Neural cell (in vitro differentiated cells): ENCODE data around the gene GPR26. TPM values are rescaled to one million over a fixed set of nuclear protein-coding genes. Genes with fewer than 3 reads are reported as not detected.

ENCODE experiments used
- H2AFZ ChIP-seq: fragments of 200-600, 300-800 bp; sonication (generic), shearing (Covaris generic); 2 replicates; pipeline ENCODE4 v1.6.0; 2014; ENCODE audit warnings: low read depth, mild to moderate bottlenecking, antibody characterized with exemption, low read length, moderate library complexity
- H3F3A ChIP-seq: fragments of 200-600 bp; shearing (Covaris generic); 2 replicates; pipeline ENCODE4 v1.6.1; 2016; ENCODE audit warnings: mild to moderate bottlenecking, moderate library complexity, mixed read lengths, antibody characterized with exemption, low read length; ENCODE audit not compliant: insufficient read depth, poor library complexity, severe bottlenecking
- H3K27ac ChIP-seq: fragments of 200-600, 300-800 bp; sonication (generic), shearing (Covaris generic); 2 replicates; pipeline ENCODE4 v1.5.1; 2014; ENCODE audit warnings: mild to moderate bottlenecking, low read length, moderate library complexity
- H3K27me3 ChIP-seq: fragments of 300-800, 200-600 bp; sonication (generic), shearing (Covaris generic); 2 replicates; pipeline ENCODE4 v1.6.0; 2014; ENCODE audit warnings: mild to moderate bottlenecking, low read depth, low read length, moderate library complexity; ENCODE audit not compliant: insufficient read depth
- H3K36me3 ChIP-seq: fragments of 300-800, 200-600 bp; sonication (generic), shearing (Covaris generic); 2 replicates; pipeline ENCODE4 v1.5.1; 2014; ENCODE audit warnings: mild to moderate bottlenecking, antibody characterized with exemption, low read length, moderate library complexity; ENCODE audit not compliant: insufficient read depth
- H3K4me2 ChIP-seq: fragments of 300-800, 200-600 bp; sonication (generic), shearing (Covaris generic); 2 replicates; pipeline ENCODE4 v1.6.0; 2014; ENCODE audit warnings: mild to moderate bottlenecking, low read length
- H3K4me3 ChIP-seq: fragments of 300-800, 200-600 bp; sonication (generic), shearing (Covaris generic); 2 replicates; pipeline ENCODE4 v1.5.1; 2014; ENCODE audit warnings: mild to moderate bottlenecking, low read length, moderate library complexity
- H3K79me2 ChIP-seq: fragments of 200-600 bp; shearing (Covaris generic); replicated peaks from 2 replicates; pipeline ENCODE4 v1.6.0; 2014; ENCODE audit warnings: mild to moderate bottlenecking, low read length, moderate library complexity; ENCODE audit not compliant: insufficient read depth
- H3K9ac ChIP-seq: fragments of 300-800, 200-600 bp; sonication (generic), shearing (Covaris generic); 2 replicates; pipeline ENCODE4 v1.6.1; 2016; ENCODE audit warnings: mild to moderate bottlenecking, low read length, mixed read lengths
- H3K9me2 ChIP-seq: fragments of 200-600 bp; shearing (Covaris generic); 2 replicates; pipeline ENCODE4 v1.6.1; 2016; ENCODE audit warnings: mild to moderate bottlenecking, low read length, mixed read lengths; ENCODE audit not compliant: insufficient read depth
- H3K9me3 ChIP-seq: fragments of 200-600, 300-800 bp; sonication (generic), shearing (Covaris generic); 2 replicates; pipeline ENCODE4 v1.6.1; 2016; ENCODE audit warnings: mild to moderate bottlenecking, mixed run types, low read length, moderate library complexity, mixed read lengths
- H4K20me1 ChIP-seq: fragments of 200-600 bp; shearing (Covaris generic); 2 replicates; pipeline ENCODE4 v1.6.1; 2016; ENCODE audit warnings: mild to moderate bottlenecking, mixed run types; ENCODE audit not compliant: insufficient read depth
- EP300 ChIP-seq: fragments of 450-650 bp; conservative IDR thresholded peaks from 2 replicates; pipeline ENCODE4 v1.6.1; 2014; ENCODE audit warnings: antibody characterized with exemption, mild to moderate bottlenecking, moderate library complexity; ENCODE audit not compliant: poor library complexity, severe bottlenecking
- EZH2 ChIP-seq: fragments of 200-600, 300-800 bp; shearing (Covaris generic), sonication (generic); IDR thresholded peaks from 2 replicates; pipeline ENCODE4 v1.6.1; 2014; ENCODE audit warnings: antibody characterized with exemption, low read length, borderline replicate concordance, mild to moderate bottlenecking; ENCODE audit not compliant: insufficient read depth, poor library complexity, severe bottlenecking
- MXI1 ChIP-seq: fragments of 450-650 bp; conservative IDR thresholded peaks from 2 replicates; pipeline ENCODE4 v1.6.1; 2014; ENCODE audit warnings: antibody characterized with exemption, mild to moderate bottlenecking; ENCODE audit not compliant: poor library complexity, severe bottlenecking
- POLR2AphosphoS5 ChIP-seq: IDR thresholded peaks from 2 replicates; pipeline ENCODE4 v1.6.1; 2012
- RAD21 ChIP-seq: fragments of 450-650 bp; conservative IDR thresholded peaks from 2 replicates; pipeline ENCODE4 v1.6.1; 2014; ENCODE audit warnings: antibody characterized with exemption, mild to moderate bottlenecking, moderate library complexity
- SMC3 ChIP-seq: fragments of 450-650 bp; conservative IDR thresholded peaks from 2 replicates; pipeline ENCODE4 v1.6.1; 2014; ENCODE audit warnings: antibody characterized with exemption, mild to moderate bottlenecking, moderate library complexity; ENCODE audit not compliant: poor library complexity
- TAF1 ChIP-seq: IDR thresholded peaks from 2 replicates; pipeline ENCODE4 v1.6.1; 2012; ENCODE audit warnings: low read depth
- polyA plus RNA-seq: library from polyadenylated mRNA; depleted of rRNA; stranded (reverse); fragments of >200 nt; gene quantifications from 2 replicates; pipeline ENCODE4 v1.2.3, GENCODE V29; 2014
- TF ChIP-seq, protein P1 (sequence below): fragments of 450-650 bp; IDR thresholded peaks from 2 replicates; pipeline ENCODE4 v1.5.1; 2014; ENCODE audit warnings: antibody characterized with exemption, mild to moderate bottlenecking, moderate library complexity; ENCODE audit not compliant: poor library complexity, severe bottlenecking
- TF ChIP-seq, protein P2 (sequence below): IDR thresholded peaks from 2 replicates; pipeline ENCODE4 v1.6.1; 2012; ENCODE audit warnings: borderline replicate concordance

The GPR26 gene
- polyA plus RNA-seq, 1 donor from 2014 or later = 8.1 TPM

DNA sequence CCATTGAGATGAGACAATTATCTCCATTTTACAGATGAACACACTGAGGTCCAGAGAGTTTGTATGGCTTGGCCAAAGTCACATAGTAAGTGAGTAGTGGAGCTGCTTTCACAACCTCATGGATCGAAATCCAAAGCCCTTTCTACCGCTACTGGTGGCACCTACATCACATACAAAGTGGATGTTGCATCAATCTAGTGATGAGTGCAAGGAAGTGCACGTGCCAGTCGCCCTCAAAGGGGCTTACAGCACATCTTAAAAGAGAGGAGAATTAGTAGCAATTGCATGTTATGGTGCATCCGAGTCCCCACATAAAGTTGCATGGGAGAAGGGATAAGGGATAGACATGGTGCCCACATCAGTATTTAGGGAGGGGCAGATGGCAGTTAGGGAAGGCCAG, 31.0 kb upstream of the GPR26 start:
- Histone ChIP-seq H3K27ac (no peak overlapping the region), H3K27me3 (no peaks in the 10 kb centered on the region), H3F3A (no peaks in the 10 kb centered on the region), H3K4me2 (no peak overlapping the region), H2AFZ (no peak overlapping the region), H3K9ac (no peak overlapping the region), H3K36me3 (no peaks in the 10 kb centered on the region), H3K9me2 (no peaks in the 10 kb centered on the region), H3K9me3 (no peaks in the 10 kb centered on the region), H4K20me1 (no peaks in the 10 kb centered on the region), H3K4me3 (no peak overlapping the region), H3K79me2 (no peaks in the 10 kb centered on the region)
- no peak for TF ChIP-seq MXI1
- TF ChIP-seq EZH2 = no peak
- TF ChIP-seq TAF1 = no peak
- TF ChIP-seq, protein P1, sequence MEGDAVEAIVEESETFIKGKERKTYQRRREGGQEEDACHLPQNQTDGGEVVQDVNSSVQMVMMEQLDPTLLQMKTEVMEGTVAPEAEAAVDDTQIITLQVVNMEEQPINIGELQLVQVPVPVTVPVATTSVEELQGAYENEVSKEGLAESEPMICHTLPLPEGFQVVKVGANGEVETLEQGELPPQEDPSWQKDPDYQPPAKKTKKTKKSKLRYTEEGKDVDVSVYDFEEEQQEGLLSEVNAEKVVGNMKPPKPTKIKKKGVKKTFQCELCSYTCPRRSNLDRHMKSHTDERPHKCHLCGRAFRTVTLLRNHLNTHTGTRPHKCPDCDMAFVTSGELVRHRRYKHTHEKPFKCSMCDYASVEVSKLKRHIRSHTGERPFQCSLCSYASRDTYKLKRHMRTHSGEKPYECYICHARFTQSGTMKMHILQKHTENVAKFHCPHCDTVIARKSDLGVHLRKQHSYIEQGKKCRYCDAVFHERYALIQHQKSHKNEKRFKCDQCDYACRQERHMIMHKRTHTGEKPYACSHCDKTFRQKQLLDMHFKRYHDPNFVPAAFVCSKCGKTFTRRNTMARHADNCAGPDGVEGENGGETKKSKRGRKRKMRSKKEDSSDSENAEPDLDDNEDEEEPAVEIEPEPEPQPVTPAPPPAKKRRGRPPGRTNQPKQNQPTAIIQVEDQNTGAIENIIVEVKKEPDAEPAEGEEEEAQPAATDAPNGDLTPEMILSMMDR = no peak
- TF ChIP-seq POLR2AphosphoS5 = no peak
- TF ChIP-seq EP300 = no peak
- TF ChIP-seq RAD21 = no peak
- TF ChIP-seq, protein P2, sequence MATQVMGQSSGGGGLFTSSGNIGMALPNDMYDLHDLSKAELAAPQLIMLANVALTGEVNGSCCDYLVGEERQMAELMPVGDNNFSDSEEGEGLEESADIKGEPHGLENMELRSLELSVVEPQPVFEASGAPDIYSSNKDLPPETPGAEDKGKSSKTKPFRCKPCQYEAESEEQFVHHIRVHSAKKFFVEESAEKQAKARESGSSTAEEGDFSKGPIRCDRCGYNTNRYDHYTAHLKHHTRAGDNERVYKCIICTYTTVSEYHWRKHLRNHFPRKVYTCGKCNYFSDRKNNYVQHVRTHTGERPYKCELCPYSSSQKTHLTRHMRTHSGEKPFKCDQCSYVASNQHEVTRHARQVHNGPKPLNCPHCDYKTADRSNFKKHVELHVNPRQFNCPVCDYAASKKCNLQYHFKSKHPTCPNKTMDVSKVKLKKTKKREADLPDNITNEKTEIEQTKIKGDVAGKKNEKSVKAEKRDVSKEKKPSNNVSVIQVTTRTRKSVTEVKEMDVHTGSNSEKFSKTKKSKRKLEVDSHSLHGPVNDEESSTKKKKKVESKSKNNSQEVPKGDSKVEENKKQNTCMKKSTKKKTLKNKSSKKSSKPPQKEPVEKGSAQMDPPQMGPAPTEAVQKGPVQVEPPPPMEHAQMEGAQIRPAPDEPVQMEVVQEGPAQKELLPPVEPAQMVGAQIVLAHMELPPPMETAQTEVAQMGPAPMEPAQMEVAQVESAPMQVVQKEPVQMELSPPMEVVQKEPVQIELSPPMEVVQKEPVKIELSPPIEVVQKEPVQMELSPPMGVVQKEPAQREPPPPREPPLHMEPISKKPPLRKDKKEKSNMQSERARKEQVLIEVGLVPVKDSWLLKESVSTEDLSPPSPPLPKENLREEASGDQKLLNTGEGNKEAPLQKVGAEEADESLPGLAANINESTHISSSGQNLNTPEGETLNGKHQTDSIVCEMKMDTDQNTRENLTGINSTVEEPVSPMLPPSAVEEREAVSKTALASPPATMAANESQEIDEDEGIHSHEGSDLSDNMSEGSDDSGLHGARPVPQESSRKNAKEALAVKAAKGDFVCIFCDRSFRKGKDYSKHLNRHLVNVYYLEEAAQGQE = no peak

DNA sequence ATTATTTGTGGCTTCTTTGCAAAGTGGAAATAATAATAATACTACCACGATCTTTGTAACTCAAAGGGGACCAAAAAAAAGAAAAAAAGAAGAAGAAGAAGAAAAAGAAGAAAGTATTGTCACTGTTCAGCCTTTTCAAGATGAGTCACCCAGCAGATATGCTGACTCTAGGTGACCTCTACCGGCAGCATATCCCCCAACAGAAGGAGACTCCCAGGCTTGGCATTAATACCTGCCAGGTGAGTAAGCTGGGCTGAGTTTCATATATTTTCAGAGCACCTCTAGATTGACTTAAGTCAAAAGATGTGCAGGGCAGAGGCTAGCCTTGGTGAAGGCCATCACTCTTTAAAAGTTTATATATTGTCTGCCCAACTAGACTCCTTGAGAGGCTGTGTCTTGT, 30.4 kb upstream of the GPR26 start:
- Histone ChIP-seq H3K27ac (no peak overlapping the region), H3K27me3 (no peaks in the 10 kb centered on the region), H3F3A (no peaks in the 10 kb centered on the region), H3K4me2 (no peak overlapping the region), H3K9ac (no peak overlapping the region), H3K9me2 (no peaks in the 10 kb centered on the region), H3K4me3 (no peak overlapping the region), H3K79me2 (no peaks in the 10 kb centered on the region), H2AFZ (no peak overlapping the region), H3K36me3 (no peaks in the 10 kb centered on the region), H4K20me1 (no peaks in the 10 kb centered on the region), H3K9me3 (no peaks in the 10 kb centered on the region)
- no peak for TF ChIP-seq TAF1
- TF ChIP-seq EZH2 = no peak
- TF ChIP-seq RAD21 = no peak
- TF ChIP-seq, protein P2 = no peak
- no peak for TF ChIP-seq POLR2AphosphoS5
- TF ChIP-seq, protein P1 = no peak
- TF ChIP-seq EP300 = no peak
- no peak for TF ChIP-seq SMC3
- TF ChIP-seq MXI1 = no peak
